SK-N-SH treated with all-trans-retinoic acid at 6 μM for 48 hours (cell line): ENCODE data around the gene NDE1.

Source experiments
- ATAC-seq: fragments of 200-7000 bp; cut with Tn5 transposase; 3 replicates; pipeline ENCODE4 v1.9.1; 2020; ENCODE audit warnings: mild to moderate bottlenecking, moderate library complexity
- ARNTL ChIP-seq: fragments of 450-650 bp; formaldehyde crosslinking; IDR thresholded peaks from 2 replicates; pipeline ENCODE4 v1.5.0; 2020; ENCODE audit warnings: low read depth, mild to moderate bottlenecking, moderate library complexity, borderline replicate concordance
- BACH2 ChIP-seq: fragments of 250-450 bp; sonication (Bioruptor Pico); IDR thresholded peaks from 2 replicates; pipeline ENCODE4 v1.9.0; 2021; ENCODE audit warnings: mild to moderate bottlenecking, borderline replicate concordance
- ESRRG ChIP-seq: fragments of 250-450 bp; sonication (Bioruptor Pico); IDR thresholded peaks from 2 replicates; pipeline ENCODE4 v1.6.1; 2021; ENCODE audit warnings: mild to moderate bottlenecking
- GLIS3 ChIP-seq: fragments of 250-450 bp; sonication (Bioruptor Pico); IDR thresholded peaks from 2 replicates; pipeline ENCODE4 v1.5.0; 2020; ENCODE audit warnings: mild to moderate bottlenecking, moderate library complexity
- ISL1 ChIP-seq: fragments of 250-450 bp; sonication (Bioruptor Pico); IDR thresholded peaks from 2 replicates; pipeline ENCODE4 v2.1.2; 2022; ENCODE audit warnings: mild to moderate bottlenecking, moderate library complexity
- OSR1 ChIP-seq: fragments of 250-450 bp; sonication (Bioruptor Pico); IDR thresholded peaks from 2 replicates; pipeline ENCODE4 v1.8.0; 2022; ENCODE audit warnings: moderate library complexity, mild to moderate bottlenecking, inconsistent platforms
- PPARA ChIP-seq: fragments of 250-450 bp; sonication (Bioruptor Pico); IDR thresholded peaks from 2 replicates; pipeline ENCODE4 v1.5.0; 2020; ENCODE audit warnings: mild to moderate bottlenecking, borderline replicate concordance
- RARB ChIP-seq: fragments of 250-450 bp; sonication (Bioruptor Pico); IDR thresholded peaks from 2 replicates; pipeline ENCODE4 v1.8.0; 2021; ENCODE audit warnings: mild to moderate bottlenecking, moderate library complexity
- SNAI2 ChIP-seq: fragments of 250-450 bp; sonication (Bioruptor Pico); IDR thresholded peaks from 2 replicates; pipeline ENCODE4 v1.5.0; 2020; ENCODE audit warnings: mild to moderate bottlenecking, moderate library complexity
- TCF4 ChIP-seq: fragments of 250-450 bp; sonication (Bioruptor Pico); IDR thresholded peaks from 2 replicates; pipeline ENCODE4 v1.8.0; 2021; ENCODE audit warnings: mild to moderate bottlenecking, moderate library complexity, borderline replicate concordance
- TOX ChIP-seq: fragments of 250-450 bp; sonication (Bioruptor Pico); IDR thresholded peaks from 2 replicates; pipeline ENCODE4 v1.8.0; 2021; ENCODE audit warnings: mild to moderate bottlenecking, moderate library complexity, borderline replicate concordance
- ZC3H10 ChIP-seq: fragments of 250-450 bp; sonication (Bioruptor Pico); IDR thresholded peaks from 2 replicates; pipeline ENCODE4 v1.5.1; 2021; ENCODE audit warnings: mild to moderate bottlenecking, moderate library complexity
- ZFP3 ChIP-seq: fragments of 250-450 bp; sonication (Bioruptor Pico); IDR thresholded peaks from 2 replicates; pipeline ENCODE4 v1.5.0; 2020; ENCODE audit warnings: mild to moderate bottlenecking, moderate library complexity
- ZNF70 ChIP-seq: fragments of 450-650 bp; formaldehyde crosslinking; IDR thresholded peaks from 2 replicates; pipeline ENCODE4 v1.5.0; 2020; ENCODE audit warnings: mild to moderate bottlenecking, moderate library complexity
- ZNF8 ChIP-seq: fragments of 450-650 bp; formaldehyde crosslinking; IDR thresholded peaks from 2 replicates; pipeline ENCODE4 v1.5.0; 2020; ENCODE audit warnings: mild to moderate bottlenecking, moderate library complexity
- TF ChIP-seq, protein P1 (sequence below): fragments of 250-450 bp; sonication (Bioruptor Pico); IDR thresholded peaks from 2 replicates; pipeline ENCODE4 v1.8.0; 2021; ENCODE audit warnings: low read depth, mild to moderate bottlenecking, moderate library complexity, borderline replicate concordance
- TF ChIP-seq, protein P2 (sequence below): fragments of 250-450 bp; sonication (Bioruptor Pico); IDR thresholded peaks from 2 replicates; pipeline ENCODE4 v1.8.0; 2020; ENCODE audit warnings: mild to moderate bottlenecking, moderate library complexity, borderline replicate concordance
- TF ChIP-seq, protein P3 (sequence below): fragments of 250-450 bp; sonication (Bioruptor Pico); IDR thresholded peaks from 2 replicates; pipeline ENCODE4 v1.5.1; 2021; ENCODE audit warnings: mild to moderate bottlenecking, moderate library complexity

The NDE1 gene

DNA sequence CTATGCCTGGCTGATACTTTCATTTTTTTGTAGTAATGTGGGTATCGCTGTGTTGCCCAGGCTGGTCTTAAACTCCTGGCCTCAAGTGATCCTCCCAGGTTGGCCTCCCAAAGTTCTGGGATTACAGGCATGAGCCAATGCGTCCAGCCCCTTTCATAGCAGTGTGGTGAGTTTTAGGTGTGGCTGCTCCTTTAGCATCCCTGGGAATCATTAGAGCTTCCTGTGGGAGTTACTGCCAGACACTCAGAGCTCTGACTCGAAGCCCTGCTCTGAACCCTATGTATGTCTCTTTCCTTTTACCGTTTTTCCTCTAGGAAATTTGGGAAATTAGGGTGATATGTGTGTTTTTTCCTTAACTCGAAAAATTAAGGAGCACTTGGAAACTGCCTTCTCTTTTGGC lies 44.5 kb downstream of the NDE1 start:
- TF ChIP-seq, protein P1, sequence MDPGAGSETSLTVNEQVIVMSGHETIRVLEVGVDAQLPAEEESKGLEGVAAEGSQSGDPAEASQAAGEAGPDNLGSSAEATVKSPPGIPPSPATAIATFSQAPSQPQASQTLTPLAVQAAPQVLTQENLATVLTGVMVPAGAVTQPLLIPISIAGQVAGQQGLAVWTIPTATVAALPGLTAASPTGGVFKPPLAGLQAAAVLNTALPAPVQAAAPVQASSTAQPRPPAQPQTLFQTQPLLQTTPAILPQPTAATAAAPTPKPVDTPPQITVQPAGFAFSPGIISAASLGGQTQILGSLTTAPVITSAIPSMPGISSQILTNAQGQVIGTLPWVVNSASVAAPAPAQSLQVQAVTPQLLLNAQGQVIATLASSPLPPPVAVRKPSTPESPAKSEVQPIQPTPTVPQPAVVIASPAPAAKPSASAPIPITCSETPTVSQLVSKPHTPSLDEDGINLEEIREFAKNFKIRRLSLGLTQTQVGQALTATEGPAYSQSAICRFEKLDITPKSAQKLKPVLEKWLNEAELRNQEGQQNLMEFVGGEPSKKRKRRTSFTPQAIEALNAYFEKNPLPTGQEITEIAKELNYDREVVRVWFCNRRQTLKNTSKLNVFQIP: no peak
- TF ChIP-seq GLIS3 (CRISPR knock-in tag): no peak
- TF ChIP-seq, protein P2, sequence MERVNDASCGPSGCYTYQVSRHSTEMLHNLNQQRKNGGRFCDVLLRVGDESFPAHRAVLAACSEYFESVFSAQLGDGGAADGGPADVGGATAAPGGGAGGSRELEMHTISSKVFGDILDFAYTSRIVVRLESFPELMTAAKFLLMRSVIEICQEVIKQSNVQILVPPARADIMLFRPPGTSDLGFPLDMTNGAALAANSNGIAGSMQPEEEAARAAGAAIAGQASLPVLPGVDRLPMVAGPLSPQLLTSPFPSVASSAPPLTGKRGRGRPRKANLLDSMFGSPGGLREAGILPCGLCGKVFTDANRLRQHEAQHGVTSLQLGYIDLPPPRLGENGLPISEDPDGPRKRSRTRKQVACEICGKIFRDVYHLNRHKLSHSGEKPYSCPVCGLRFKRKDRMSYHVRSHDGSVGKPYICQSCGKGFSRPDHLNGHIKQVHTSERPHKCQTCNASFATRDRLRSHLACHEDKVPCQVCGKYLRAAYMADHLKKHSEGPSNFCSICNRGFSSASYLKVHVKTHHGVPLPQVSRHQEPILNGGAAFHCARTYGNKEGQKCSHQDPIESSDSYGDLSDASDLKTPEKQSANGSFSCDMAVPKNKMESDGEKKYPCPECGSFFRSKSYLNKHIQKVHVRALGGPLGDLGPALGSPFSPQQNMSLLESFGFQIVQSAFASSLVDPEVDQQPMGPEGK (CRISPR knock-in tag): no peak
- TF ChIP-seq SNAI2: no peak
- TF ChIP-seq, protein P3, sequence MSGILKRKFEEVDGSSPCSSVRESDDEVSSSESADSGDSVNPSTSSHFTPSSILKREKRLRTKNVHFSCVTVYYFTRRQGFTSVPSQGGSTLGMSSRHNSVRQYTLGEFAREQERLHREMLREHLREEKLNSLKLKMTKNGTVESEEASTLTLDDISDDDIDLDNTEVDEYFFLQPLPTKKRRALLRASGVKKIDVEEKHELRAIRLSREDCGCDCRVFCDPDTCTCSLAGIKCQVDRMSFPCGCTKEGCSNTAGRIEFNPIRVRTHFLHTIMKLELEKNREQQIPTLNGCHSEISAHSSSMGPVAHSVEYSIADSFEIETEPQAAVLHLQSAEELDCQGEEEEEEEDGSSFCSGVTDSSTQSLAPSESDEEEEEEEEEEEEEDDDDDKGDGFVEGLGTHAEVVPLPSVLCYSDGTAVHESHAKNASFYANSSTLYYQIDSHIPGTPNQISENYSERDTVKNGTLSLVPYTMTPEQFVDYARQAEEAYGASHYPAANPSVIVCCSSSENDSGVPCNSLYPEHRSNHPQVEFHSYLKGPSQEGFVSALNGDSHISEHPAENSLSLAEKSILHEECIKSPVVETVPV (CRISPR knock-in tag): no peak
- no peak for TF ChIP-seq ZFP3 (CRISPR knock-in tag)
- TF ChIP-seq RARB (CRISPR knock-in tag): no peak
- no peak for TF ChIP-seq ARNTL (CRISPR knock-in tag)
- no peak for ATAC-seq

DNA sequence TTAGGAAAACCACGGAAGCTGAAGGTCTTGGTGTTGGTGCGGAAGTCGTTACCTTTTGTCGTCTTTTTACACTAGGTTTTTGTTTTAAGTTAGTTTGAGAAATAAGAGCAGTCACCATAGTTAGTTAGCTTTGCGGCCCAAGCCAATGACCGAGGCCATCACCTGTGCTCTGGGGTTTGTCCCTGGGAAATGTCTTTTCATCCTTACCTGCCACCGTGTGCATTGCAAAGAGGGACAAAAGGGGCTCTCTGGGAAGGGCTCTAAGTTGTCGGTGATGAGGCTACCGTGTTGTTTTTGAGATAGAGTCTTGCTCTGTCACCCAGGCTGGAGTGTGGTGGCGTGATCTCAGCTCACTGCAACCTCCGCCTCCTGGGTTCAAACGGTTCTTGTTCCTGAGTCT lies 49.8 kb downstream of the NDE1 start:
- TF ChIP-seq ARNTL (CRISPR knock-in tag) (no peak), ESRRG (no peak)
- no peak for ATAC-seq

DNA sequence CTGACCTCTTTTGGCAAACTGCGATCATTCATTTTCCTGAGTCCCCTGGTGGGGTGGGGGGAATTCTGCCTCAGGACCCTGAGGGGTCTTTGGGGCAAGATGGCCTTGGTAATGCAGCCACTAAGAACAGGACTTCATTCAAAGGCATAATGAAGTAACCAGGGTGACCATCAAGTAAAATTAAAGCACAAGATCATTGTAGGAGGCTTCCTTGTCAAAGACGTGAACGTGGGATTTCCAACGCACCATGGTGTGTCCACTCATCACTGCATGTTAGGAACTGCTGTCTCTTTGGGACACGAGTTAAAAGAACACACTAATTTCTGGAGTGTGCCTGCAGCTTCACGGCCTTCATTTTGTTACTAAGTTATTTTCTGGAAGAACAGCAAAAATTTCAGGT lies 51.3 kb downstream of the NDE1 start:
- no peak for ATAC-seq
- no peak for TF ChIP-seq BACH2 (CRISPR knock-in tag)
- no peak for TF ChIP-seq TCF4 (CRISPR knock-in tag)
- TF ChIP-seq ISL1 (CRISPR knock-in tag): no peak
- TF ChIP-seq GLIS3 (CRISPR knock-in tag): no peak
- TF ChIP-seq ZNF70 (CRISPR knock-in tag): no peak
- no peak for TF ChIP-seq TOX (CRISPR knock-in tag)
- TF ChIP-seq SNAI2: no peak
- no peak for TF ChIP-seq ZNF8 (CRISPR knock-in tag)
- TF ChIP-seq ARNTL (CRISPR knock-in tag): no peak
- TF ChIP-seq, protein P1: no peak
- TF ChIP-seq, protein P3 (CRISPR knock-in tag): no peak

DNA sequence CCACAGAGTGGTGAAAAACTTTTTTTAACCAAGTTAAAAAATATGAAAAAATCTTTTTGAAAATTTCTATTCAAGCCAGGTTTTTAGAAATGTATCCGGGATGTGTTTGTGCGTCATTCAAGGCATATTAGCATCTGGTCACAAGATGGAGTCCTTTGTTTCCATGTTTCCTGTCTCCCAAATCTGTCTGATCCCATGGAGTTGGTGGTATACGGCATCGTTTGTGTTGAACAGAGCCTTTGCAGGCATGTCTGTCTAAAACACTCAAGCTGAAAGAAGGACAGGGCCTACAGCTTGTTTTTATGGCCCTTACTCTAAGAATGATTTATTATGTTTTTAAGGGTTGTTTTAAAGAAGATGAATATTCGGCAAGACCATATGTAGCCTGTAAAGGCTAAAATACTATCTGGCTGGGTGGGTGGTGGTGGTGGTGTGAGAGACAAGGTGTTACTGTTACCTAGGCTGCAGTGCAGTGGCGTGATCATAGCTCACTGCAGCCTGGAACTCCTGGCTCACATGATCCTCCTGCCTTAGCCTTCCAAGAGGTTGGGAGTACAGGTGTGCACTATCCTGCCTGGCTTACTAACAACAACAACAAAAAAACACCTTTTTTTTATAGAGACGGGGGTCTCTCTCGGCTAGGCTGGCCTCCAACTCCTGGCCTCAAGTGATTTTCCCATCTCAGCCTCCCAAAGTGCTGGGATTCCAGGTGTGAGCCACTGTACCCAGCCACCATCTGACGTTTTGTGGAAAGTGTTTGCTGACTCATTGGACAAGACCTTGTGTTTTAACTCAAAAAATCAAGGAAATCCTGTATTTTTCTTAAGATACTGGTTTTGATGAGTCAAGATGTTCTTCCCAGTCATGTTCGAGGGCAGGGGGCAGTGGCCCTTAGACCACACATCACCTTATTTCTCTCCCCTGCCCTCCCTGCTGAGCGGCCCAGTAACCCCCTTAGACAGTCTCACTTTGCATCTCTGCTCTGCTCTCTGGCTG lies 52.2 kb downstream of the NDE1 start:
- no peak for ATAC-seq
- no peak for TF ChIP-seq TCF4 (CRISPR knock-in tag)
- no peak for TF ChIP-seq ZC3H10 (CRISPR knock-in tag)
- no peak for TF ChIP-seq GLIS3 (CRISPR knock-in tag)
- TF ChIP-seq RARB (CRISPR knock-in tag): no peak
- no peak for TF ChIP-seq PPARA (CRISPR knock-in tag)
- TF ChIP-seq TOX (CRISPR knock-in tag): no peak
- TF ChIP-seq OSR1 (CRISPR knock-in tag): no peak
